GM19395 (cell line): Measurements from ENCODE around the gene DIAPH1.

Source experiments
- ATAC-seq: cut with Tn5 transposase; IDR thresholded peaks from one replicate; pipeline ENCODE4 v1.9.1; 2021; ENCODE audit warnings: mild to moderate bottlenecking, moderate library complexity; ENCODE audit not compliant: unreplicated experiment

The DIAPH1 gene

GRCh38 chr5:141565826-141566570, 52.8 kb downstream of the DIAPH1 start:
- no peak for ATAC-seq

- peak; percentile 96 for ATAC-seq
Observed at GRCh38 chr5:141564216-141564692, 54.5 kb downstream of the DIAPH1 start.

GRCh38 chr5:141560725-141561483, 57.9 kb downstream of the DIAPH1 start:
- ATAC-seq, result no peak

DNA sequence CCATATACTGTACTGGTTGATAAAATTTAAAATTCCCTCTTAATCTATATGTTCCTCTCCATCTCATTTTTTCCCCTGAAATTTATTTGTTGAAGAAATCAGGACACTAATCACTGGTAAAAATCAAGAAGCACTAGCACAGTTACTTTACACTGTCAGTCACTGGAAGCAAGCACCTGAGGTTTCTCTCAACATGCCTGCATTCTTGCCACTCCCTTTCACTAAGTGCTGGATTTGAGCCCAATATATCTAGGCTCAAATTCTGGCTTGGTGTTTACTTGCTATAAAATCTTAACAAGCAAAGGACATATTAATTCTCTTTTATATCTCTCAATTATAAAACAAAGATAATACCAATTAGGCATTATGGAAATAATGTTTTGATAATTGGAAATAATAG, 58.6 kb downstream of the DIAPH1 start:
- no peak for ATAC-seq

DNA sequence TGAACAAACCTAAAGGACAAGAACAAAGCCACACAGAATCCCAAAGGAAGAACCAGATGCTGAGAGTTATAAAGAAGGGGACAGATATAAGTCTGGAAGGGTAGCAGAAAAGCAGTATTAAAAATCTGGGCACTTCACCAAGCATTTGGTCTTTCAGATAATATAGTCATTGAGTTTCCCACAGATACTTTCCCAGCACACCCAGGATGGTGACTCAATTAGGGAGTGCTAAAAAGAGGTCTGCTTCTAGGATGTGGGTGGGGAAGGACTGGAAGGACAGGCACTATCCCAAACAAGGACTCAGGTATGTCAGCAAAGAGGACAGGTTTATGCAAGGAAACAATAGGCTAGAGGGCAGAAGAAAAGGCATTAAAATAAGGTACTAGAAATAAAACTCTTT, 59.3 kb downstream of the DIAPH1 start:
- ATAC-seq, result no peak

GRCh38 chr5:141558150-141558549, 60.6 kb downstream of the DIAPH1 start:
- ATAC-seq, result peak; percentile 10

DNA sequence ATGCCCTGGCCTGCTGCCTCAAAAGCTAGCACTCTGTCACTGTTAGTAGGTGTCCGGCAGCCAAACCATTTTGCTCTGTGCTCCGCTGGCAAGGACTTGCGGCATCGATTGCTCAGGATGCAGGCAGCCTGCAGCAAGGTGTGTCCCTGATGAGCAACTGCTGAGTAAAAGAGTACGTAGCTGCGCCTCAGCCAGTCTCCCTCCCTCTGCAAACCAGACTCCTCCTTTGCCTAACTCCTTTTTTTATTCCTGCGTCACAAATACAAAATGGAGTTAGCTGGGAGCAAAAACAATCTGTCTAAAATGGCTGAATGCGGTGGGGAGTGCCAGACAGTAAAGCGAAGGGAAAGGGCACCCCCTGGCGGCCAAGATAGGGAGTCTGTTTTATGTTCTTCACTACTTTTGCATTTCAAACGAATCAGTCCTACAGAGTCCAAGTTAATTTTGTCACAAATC, 61.1 kb downstream of the DIAPH1 start:
- peak; percentile 90 for ATAC-seq

GRCh38 chr5:141547921-141548320, 70.9 kb downstream of the DIAPH1 start:
- no peak for ATAC-seq

DNA sequence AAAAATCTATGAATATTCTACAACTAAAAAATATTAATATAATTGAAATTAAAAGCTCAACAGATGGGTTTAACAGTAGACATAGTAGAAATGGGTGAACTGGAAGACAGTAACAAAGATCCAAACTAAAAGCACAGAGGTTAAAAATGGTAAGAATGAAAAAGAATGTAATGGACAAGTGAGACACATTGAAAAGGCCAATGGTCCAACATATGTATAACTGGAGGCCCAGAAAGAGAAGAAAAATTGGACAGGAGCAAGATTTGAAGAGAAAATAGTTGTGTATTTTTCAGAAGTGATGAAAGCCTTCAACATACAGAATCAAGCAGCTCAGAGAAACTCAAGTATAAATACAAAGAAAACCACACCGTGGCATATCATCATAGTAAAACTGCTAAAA, 71.3 kb downstream of the DIAPH1 start:
- no peak for ATAC-seq

DNA sequence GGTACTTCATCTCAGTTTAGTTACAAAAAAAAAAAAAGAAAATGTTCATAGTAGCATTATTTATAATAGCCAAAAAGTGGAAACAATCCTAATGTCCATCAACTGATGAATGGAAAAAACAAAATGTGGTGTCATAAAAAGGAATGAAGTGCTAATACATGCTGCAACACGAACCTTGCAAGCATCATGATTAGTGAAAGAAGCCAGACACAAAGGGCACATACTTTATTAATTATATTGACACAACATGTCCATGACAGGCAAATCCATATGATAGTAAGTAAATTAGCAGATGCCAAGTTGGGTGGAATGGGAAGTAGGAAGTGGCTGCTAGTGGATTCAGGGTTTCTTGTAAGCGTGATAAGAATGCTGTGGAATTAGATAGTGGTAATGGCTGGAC, 75.7 kb downstream of the DIAPH1 start:
- ATAC-seq, result no peak

DNA sequence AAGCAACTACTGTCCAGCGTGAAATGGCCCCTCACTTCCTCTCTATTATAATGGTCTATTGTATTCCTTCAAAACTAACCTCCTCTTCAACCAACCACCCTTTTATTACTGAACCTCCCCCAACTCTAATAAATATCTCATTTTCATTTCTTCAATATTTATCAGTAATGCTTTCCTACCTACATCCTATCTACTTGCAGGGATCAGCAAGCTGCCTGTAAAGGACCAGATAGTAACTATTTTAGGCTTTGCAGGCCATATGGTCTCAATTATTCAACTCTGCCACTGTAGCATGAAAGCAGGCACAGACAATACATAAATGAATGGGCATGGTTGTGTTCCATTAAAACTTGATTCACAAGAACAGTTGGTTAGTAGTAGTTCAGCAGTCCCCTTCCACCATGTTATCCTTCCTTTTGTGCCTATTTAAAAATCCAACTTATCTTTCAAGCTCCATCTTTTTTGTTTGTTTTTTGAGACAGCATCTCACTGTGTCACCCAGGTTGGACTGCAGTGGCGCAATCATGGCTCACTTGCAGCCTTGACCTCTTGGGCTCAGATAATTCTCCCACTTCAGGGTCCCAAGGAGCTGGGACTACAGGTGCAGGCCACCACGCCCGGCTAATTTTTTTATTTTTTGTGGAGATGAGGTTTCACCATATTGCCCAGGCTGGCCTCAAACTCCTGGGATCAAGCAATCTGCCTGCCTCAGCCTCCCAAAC, 84.1 kb downstream of the DIAPH1 start:
- no peak for ATAC-seq

GRCh38 chr5:141533897-141534296, 84.9 kb downstream of the DIAPH1 start:
- no peak for ATAC-seq

GRCh38 chr5:141532726-141533125, 86.1 kb downstream of the DIAPH1 start:
- no peak for ATAC-seq

- peak; percentile 42 for ATAC-seq
Observed at GRCh38 chr5:141529873-141530272, 88.9 kb downstream of the DIAPH1 start.

GRCh38 chr5:141529002-141529401, 89.8 kb downstream of the DIAPH1 start:
- ATAC-seq, result peak; percentile 35

DNA sequence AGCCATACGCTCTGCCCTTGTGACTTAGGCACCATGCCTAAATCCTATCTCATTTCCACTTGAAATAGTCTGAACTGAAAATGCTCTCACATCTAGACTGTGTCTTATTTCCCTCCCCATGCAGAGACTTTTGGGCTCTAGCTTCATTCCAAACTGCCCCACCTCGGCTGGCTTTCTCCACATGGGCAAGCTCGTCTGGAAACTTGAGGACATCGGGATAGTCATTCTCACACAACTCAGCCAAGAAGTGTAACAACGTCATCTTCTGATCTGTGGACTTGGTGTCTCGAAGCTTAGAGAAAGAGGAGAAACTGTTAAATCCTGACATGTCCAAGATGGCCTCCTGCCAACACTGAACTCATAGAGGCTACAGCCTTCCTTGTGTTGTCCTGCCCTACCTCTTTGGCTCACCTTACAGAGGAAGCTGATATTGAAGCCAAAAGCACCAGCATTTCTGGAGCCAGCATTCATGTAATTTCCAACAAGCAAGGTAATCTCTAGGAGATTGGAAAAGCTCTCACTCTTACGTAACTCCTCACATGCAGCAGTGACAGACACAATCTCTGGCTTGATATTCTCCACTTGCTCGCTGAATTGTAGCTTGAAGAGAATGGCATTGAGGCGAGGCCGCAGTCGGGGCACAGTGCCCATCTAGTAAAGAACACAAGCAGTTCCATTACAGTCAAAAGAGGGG, 90.4 kb downstream of the DIAPH1 start:
- no peak for ATAC-seq

- ATAC-seq, result no peak
Observed at GRCh38 chr5:141527426-141527825, 91.4 kb downstream of the DIAPH1 start.

DNA sequence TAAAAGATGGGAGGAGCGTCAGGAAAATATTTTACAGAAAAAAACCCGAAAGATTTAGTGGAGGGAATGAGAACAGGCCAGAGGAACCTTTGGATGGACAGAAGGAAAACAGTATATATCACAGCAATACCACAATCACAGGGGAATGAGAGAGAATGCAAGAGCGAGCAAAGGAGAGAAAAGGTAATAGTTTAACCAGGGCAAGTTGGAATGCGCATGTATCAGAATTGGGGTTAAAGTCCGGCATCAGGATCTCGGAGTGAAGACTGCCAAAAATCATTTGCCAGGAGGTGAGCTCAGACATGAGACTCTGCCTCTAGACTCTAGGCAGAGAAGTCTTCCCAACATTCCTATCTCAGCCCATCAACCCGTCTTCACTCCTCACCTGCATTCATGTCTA, 93.1 kb downstream of the DIAPH1 start:
- ATAC-seq, result no peak

DNA sequence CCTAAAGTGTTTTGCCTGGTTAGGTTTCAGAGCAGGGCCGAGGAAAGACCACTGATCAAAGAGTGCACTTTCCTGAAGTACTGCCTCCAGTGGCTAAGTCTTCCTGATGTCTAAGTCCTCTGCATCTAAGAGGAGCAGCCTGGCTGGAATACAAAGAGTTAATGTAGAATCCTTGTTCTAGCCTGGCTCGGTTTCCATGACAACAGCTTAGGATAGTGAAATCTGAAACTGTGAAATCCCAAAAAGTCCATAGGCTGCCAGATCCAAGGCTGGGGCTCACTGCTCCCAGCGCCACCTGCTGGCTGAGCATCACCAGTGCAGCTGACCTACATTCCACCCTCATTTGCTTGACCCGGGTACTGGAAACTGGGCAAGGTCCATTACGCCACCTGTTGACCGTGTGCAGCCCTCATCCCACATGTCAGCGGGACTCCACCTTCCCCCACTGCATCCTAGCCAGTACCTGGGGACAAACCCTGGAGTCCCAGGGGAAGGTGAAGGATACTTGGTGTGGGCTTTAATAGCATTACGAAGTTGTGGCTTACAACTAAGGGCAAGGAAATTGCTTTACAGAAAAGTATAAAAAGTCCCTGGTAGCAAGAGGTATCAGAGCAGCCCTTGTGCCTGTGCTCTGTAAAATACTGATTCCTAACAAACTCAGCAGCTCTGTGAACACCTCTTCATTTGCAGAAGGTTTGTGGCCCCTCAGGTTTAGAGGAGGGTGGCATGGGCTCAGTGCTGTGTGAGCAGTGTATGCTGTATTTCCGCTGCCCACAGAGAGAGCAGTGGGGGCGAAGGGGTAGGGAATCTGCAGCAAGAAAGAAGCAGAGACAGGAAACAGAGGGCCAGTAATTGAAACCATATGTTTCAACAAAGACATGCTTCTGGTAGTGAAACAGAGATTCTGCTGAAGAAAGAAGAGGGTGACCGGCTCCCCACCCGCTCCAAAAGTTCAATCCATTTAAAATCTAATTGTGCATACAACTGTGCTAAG, 93.9 kb downstream of the DIAPH1 start:
- peak; percentile 73 for ATAC-seq

GRCh38 chr5:141523991-141524390, 94.8 kb downstream of the DIAPH1 start:
- no peak for ATAC-seq
